ENCODE results near the gene GASK1B.

The GASK1B gene

DNA sequence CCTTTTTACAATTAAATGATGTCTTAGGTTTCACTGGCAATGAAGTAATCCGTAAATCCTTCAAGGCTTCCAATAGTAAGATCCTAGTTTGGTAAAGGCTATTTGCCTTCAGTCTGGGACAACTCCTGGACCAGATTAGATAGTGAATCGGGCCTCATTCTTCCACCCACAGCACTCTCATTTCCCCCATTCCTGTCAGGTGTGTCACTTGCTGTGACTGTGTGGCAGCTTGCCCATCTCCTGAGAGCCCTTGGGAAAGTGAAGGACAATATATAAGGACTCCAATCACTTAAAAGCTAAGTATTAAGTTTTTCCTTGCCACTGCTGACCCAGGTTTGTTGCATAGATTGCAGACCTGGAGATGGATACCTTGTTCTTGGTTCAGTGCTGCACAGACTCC, 3.3 kb upstream of the GASK1B start:
- ChIA-PET CTCF (no interaction called here), POLR2A (ENCODE audit: low non-redundant PET) (no interaction called here)
- peak; percentile 38 for DNase-seq (ENCODE audit: low spot score)

DNA sequence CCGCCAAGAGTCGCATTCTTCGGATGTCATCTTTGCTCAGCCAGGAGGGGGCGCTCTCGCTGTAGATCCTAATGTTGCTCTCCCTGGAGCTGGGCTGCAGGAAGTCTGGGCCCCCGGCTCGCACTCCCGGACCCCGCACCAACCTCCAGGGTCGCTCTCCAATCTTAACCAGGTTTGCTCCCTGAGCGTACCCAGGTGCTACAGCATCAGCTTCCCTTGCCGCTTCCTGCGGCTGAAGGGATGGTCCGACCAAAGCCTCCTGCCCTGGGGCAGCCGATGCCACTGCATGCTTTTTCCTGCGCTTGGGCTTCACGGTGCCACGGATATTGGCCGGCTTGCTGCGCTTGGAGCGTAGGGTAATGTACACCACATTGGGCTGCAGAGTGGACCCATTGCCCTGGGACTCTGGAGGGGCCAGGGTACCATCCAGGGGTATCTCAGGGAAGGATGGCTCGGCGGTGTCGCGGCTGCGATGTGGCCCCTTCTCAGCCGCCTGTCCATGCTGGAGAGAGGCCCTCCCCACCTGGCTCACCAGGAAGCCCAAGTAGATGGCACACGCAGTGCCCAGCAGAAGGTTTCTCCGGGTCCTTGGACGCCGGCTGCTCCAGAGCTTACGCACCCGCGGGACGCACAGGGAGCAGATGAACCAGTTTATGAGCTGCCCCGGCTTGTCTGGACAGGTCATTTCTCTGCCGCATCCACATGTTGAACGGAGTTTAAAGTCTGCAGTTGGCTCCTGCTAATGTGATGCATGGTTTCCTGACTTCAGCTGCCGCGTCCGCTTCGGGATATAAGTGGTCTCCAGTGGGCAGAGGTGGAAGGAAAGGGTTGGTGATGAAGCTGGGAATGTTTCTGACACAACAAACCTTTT, 1.9 kb downstream of the GASK1B start:
- CTCF ChIA-PET: interaction anchor here (0.6 to 2.2 kb wide), 5 partner anchors 89 to 317 kb away, joined by 3 to 10 read pairs (median 3); no protein-coding TSS in a partner anchor

More for the DNA sequence above, 3.3 kb upstream of the GASK1B start:
- TF ChIP-seq, protein P1, sequence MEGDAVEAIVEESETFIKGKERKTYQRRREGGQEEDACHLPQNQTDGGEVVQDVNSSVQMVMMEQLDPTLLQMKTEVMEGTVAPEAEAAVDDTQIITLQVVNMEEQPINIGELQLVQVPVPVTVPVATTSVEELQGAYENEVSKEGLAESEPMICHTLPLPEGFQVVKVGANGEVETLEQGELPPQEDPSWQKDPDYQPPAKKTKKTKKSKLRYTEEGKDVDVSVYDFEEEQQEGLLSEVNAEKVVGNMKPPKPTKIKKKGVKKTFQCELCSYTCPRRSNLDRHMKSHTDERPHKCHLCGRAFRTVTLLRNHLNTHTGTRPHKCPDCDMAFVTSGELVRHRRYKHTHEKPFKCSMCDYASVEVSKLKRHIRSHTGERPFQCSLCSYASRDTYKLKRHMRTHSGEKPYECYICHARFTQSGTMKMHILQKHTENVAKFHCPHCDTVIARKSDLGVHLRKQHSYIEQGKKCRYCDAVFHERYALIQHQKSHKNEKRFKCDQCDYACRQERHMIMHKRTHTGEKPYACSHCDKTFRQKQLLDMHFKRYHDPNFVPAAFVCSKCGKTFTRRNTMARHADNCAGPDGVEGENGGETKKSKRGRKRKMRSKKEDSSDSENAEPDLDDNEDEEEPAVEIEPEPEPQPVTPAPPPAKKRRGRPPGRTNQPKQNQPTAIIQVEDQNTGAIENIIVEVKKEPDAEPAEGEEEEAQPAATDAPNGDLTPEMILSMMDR (conservative IDR thresholded peaks at IDR 0.05; ENCODE audit: low read depth): no peak
- H3K27ac ChIP-seq: no peak overlapping the region

DNA sequence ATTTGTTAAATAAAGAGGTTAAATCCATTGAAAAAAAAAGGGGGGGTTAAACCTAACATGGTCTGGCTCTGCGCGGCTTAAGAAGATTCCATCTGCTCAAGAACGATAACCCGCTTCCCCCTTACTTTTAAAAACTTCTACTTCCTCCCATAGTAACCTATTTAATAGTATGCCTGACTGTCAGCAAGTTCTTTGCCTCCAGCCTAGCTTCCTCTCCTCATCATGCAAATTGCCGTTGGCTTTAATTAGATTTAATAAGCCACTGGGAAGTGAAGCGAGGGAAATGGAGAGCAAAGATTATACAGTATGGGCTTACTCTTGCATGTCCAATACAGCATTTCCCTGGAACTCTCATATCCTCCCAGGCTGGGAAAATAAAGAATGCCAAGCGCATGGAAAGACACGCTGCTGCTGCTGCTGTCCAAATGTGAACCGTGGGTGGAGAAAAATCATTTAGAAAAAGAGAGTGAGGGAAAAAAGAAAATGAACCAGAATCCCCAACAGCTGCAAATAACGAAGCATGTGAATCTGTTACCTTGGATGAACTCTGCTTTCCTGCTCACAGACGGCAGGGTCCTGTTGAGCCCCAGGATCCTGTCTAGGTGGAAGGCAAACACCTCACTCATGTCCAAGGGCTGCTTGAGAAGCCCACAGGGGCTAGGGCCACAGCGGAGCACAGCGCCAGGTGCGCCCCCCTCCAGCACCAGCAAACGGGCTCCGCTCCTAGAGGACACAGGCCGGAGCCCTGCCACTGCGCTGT, 2.7 kb downstream of the GASK1B start:
- H3K27ac ChIP-seq: no peak overlapping the region
- no peak for DNase-seq (ENCODE audit: low spot score)
- ChIA-PET CTCF (interaction anchor here (0.6 to 2.2 kb wide), 2 partner anchors 177 to 317 kb away, joined by 3 to 10 read pairs; no protein-coding TSS in a partner anchor), POLR2A (ENCODE audit: low non-redundant PET) (no interaction called here)
- TF ChIP-seq, protein P1 (conservative IDR thresholded peaks at IDR 0.05; ENCODE audit: low read depth): no peak

More for the DNA sequence above, 1.9 kb downstream of the GASK1B start:
- TF ChIP-seq, protein P1 (conservative IDR thresholded peaks at IDR 0.05; ENCODE audit: low read depth): no peak
- H3K27ac ChIP-seq: peak overlapping the region; percentile 29; the same call in 1 of the 2 replicates
- peak; percentile 66 for DNase-seq (ENCODE audit: low spot score)
- POLR2A ChIA-PET (ENCODE audit: low non-redundant PET): no interaction called here

DNA sequence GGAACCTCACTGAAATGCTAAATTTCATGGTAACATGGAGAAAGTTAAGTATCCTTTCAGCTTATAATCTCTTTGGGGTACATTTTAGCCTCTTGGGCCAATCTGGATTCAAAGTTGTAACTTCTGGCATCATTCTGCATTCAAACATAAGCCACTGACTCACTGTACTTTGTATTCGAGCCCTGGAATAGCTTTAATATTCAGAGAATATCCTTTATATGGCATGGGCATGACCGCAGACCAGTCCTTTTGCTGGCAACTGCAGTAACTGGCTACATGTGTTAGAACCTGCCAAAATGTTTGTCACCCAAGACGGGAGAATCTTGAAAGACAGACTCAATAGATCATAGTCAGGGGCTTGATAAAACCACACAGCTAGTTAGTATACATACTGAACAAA, 3.3 kb downstream of the GASK1B start:
- H3K27ac ChIP-seq: no peak overlapping the region
- ChIA-PET CTCF (no interaction called here), POLR2A (ENCODE audit: low non-redundant PET) (no interaction called here)
- TF ChIP-seq, protein P1 (conservative IDR thresholded peaks at IDR 0.05; ENCODE audit: low read depth): no peak
- no peak for DNase-seq (ENCODE audit: low spot score)

DNA sequence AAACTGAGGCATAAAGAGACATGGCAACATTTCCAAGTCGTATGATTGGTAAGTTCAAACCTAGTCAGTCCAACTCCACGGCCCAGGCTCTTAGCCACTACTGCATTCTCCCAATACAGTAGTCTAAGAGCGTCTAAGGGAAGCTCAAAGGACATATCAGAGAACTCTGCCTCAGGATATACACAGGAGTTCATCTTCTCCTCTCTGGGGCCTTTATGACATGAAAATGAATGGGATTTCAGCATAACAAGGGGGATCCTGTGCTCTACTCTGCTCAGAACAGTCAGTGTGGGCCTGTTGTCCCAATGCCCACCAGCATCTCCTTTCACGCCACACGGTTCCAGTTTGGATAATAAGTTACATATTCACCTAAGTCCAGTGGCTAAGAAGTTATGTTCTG, 4.2 kb downstream of the GASK1B start:
- ChIA-PET CTCF (no interaction called here), POLR2A (ENCODE audit: low non-redundant PET) (no interaction called here)
- TF ChIP-seq, protein P1 (conservative IDR thresholded peaks at IDR 0.05; ENCODE audit: low read depth): no peak
- no peak for DNase-seq (ENCODE audit: low spot score)
- H3K27ac ChIP-seq: no peak overlapping the region

DNA sequence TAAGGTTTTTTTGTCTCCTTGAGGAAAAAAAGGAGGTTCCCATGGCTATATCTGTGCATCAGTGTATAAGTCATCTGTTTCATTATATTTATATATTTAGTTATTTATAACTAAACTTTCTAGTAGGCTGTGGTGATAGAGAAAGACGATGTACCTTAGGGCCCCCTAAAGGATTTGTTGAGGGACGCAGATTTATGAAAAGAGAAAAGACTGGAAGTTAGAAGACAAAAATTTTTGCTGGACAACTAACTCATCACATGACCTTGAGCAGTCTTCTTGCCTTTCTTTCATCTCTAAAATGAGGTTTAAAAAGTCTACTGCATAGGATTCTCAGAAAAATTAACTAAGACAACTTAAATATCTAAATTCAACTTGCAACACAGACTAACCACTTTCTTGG, 6.1 kb downstream of the GASK1B start:
- CTCF ChIA-PET: no interaction called here
- POLR2A ChIA-PET (ENCODE audit: low non-redundant PET): no interaction called here

More for the DNA sequence above, 6.1 kb downstream of the GASK1B start:
- no peak overlapping the region for H3K27ac ChIP-seq
- no peak for DNase-seq (ENCODE audit: low spot score)
- TF ChIP-seq, protein P1 (conservative IDR thresholded peaks at IDR 0.05; ENCODE audit: low read depth): no peak
